K562 treated with DMSO at 1 percent for 48 hours (cell line): ENCODE results near the gene NRGN. TPM values are rescaled to one million over a fixed set of nuclear protein-coding genes. Genes with fewer than 3 reads are reported as not detected.

Experiments
- total RNA-seq: library from RNA; unstranded; fragments of 300-600 nt; gene quantifications from 2 replicates; pipeline ENCODE4 v1.2.3, GENCODE V29; 2022; ENCODE audit warnings: low replicate concordance; ENCODE audit errors: extremely low read depth

The NRGN gene
- total RNA-seq: not detected in 2 replicates

DNA sequence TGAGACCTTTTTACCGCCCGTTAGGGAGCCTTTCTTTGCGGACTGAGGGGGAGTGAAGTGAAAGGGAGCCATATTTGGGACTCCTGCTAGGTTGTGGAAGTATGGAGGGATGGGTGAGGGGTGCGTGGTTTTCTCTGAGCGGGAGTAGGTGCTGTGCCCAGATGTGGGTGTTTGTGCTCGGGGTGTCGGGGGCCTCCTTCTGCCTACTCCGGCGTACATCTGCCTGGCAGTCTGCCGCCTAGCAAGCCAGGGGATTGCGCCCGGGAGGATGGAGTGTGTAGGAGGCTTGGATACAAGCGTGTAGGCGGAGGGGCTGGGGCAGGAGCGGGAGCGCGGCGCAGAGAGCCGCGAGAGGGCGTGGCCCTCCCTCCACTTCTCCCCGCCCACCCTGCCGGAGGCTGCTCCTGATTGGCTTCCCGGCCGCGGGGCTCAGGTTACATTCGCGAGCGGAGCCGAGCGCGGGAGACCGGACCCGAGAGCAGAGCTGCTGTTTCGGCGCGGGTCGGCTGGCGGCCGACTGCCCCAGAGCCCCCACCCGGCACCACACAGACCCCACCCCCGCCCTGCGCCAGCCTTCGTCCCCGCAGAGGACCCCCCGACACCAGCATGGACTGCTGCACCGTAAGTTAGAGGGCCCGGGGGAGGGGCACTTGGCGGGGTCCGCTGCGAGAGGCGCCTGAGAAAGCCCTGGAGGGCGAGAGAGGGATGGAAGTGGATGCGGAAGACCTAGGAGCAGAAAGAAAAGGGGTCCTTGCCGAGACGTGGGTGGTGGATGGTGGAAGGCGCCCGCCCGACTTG is at the start of gene NRGN:
TSS of gene NRGN (plus strand) at position 464 of the 798 bp plus-strand sequence. CDS start at position 607, 143 bp downstream.

DNA sequence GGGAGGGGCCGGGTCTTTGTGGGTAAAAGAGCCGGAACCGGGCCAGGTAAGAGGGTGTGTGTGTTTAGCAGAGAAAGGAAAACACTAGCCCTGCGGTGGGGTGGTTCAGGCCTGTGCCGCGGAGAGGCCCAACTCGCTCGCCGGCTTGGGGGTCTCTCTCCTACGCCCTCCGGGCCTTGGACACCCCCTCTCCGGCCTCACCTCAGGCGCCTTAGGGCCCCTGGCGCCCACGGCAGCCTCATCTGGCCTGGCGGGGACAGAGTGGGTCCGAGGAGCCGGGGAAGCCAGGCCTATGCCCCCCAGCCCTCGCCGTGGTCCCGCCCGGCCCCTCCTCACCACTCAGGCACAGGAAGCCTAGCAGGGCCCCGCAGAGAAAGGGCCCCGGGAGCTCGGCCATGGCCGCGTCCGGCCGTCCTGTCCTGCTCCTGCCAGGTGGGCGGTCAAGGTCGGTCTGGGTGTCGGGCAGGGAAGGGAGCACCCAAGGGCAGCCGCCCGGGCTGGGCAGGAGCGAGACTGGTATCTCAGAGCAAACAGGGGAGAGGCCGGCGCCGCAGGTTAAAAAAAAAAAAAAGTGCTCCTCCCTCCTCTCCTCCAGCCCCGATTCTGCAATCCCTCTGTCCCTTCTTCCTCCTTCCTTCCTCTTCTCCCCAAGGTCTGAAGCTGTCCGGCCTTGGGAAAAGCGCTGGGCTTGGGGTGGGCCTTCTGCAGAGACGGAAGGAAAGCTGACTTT is 12.2 kb downstream of the NRGN start, which contains the start of gene VSIG2:
TSS of gene VSIG2 (minus strand) at position 515 of the 730 bp plus-strand sequence. CDS start at position 397, 118 bp downstream.

GRCh38 chr11:124762105-124762623 is 22.4 kb downstream of the NRGN start, which contains the start of gene ESAM:
TSS of gene ESAM (minus strand) at chr11:124762290. CDS start at chr11:124762154, 136 bp downstream.

Other genes starting within 250 kb of the NRGN start
- not detected in 2 replicates for gene OR8B12, start 196.3 kb upstream of the NRGN start, total RNA-seq
- gene OR8A1, start 169.9 kb upstream of the NRGN start, total RNA-seq: not detected in 2 replicates
- gene PANX3, start 128.5 kb upstream of the NRGN start, total RNA-seq: not detected in 2 replicates
- gene TBRG1, start 117.1 kb upstream of the NRGN start, total RNA-seq: not detected in 2 replicates
- 203 TPM in 1 of 2 replicates, not detected in the other for gene SIAE, start 66.2 kb upstream of the NRGN start, total RNA-seq
- gene SPA17, start 66.0 kb upstream of the NRGN start, total RNA-seq: not detected in 2 replicates
- gene VSIG2, start 12.3 kb downstream of the NRGN start, total RNA-seq: not detected in 2 replicates
- gene ESAM, start 22.3 kb downstream of the NRGN start, total RNA-seq: not detected in 2 replicates
- not detected in 2 replicates for gene MSANTD2, start 60.5 kb downstream of the NRGN start, total RNA-seq
- gene ROBO3, start 125.5 kb downstream of the NRGN start, total RNA-seq: not detected in 2 replicates
- not detected in 2 replicates for gene ROBO4, start 157.9 kb downstream of the NRGN start, total RNA-seq
- gene HEPN1, start 179.3 kb downstream of the NRGN start, total RNA-seq: not detected in 2 replicates
- not detected in 2 replicates for gene HEPACAM, start 196.1 kb downstream of the NRGN start, total RNA-seq
- gene CCDC15, start 214.3 kb downstream of the NRGN start, total RNA-seq: not detected in 2 replicates